ENCODE results near the gene TMEM151A.

The TMEM151A gene

GRCh38 chr11:66325263-66325671 is 33.6 kb downstream of the TMEM151A start:
- DNase-seq, result peak; percentile 19

GRCh38 chr11:66326261-66327111 is 34.8 kb downstream of the TMEM151A start:
- DNase-seq, result no peak

- DNase-seq, result no peak
Observed at GRCh38 chr11:66327171-66328030, 35.7 kb downstream of the TMEM151A start.

GRCh38 chr11:66328031-66328301 is 36.3 kb downstream of the TMEM151A start:
- no peak for DNase-seq

GRCh38 chr11:66328302-66329144 is 36.8 kb downstream of the TMEM151A start:
- DNase-seq, result no peak

GRCh38 chr11:66329165-66329673 is 37.5 kb downstream of the TMEM151A start:
- no peak for DNase-seq

- DNase-seq, result no peak
Observed at GRCh38 chr11:66330931-66331330, 39.2 kb downstream of the TMEM151A start.

GRCh38 chr11:66331542-66332370 is 40.1 kb downstream of the TMEM151A start:
- no peak for DNase-seq

GRCh38 chr11:66332371-66333219 is 40.9 kb downstream of the TMEM151A start:
- DNase-seq, result no peak

GRCh38 chr11:66333220-66333877 is 41.7 kb downstream of the TMEM151A start:
- no peak for DNase-seq

GRCh38 chr11:66333896-66334604 is 42.4 kb downstream of the TMEM151A start:
- no peak for DNase-seq

GRCh38 chr11:66334605-66335442 is 43.1 kb downstream of the TMEM151A start:
- peak; percentile 15 for DNase-seq

- DNase-seq, result no peak
Observed at GRCh38 chr11:66335531-66336233, 44.0 kb downstream of the TMEM151A start.

- DNase-seq, result peak; percentile 77
Observed at GRCh38 chr11:66336234-66337102, 44.8 kb downstream of the TMEM151A start, which contains the start of gene RIN1. Gene RIN1, minus strand, starts transcription at chr11:66336434. Its CDS starts 32 bp downstream, at chr11:66336402.

- peak; percentile 63 for DNase-seq
Observed at GRCh38 chr11:66337103-66337899, 45.6 kb downstream of the TMEM151A start.
